Mucosa of stomach (tissue), 1 donor: ENCODE data around the gene TCERG1L.

ENCODE experiments used
- H3K27me3 ChIP-seq: one replicate; pipeline ENCODE4 v1.7.0; 2013; ENCODE audit warnings: mild to moderate bottlenecking, low read length; ENCODE audit not compliant: control insufficient read depth, insufficient read depth
- H3K36me3 ChIP-seq: one replicate; pipeline ENCODE4 v1.7.0; 2013; ENCODE audit warnings: low read length; ENCODE audit not compliant: control insufficient read depth, insufficient read depth
- H3K4me1 ChIP-seq: one replicate; pipeline ENCODE4 v1.7.0; 2013; ENCODE audit warnings: mild to moderate bottlenecking, low read length; ENCODE audit not compliant: control insufficient read depth, insufficient read depth
- H3K4me3 ChIP-seq: one replicate; pipeline ENCODE4 v1.7.0; 2013; ENCODE audit warnings: low read length
- H3K9ac ChIP-seq: one replicate; pipeline ENCODE4 v1.7.0; 2013; ENCODE audit warnings: mild to moderate bottlenecking, low read length, moderate library complexity
- H3K9me3 ChIP-seq: one replicate; pipeline ENCODE4 v1.7.0; 2013; ENCODE audit warnings: mild to moderate bottlenecking, low read length, moderate library complexity; ENCODE audit not compliant: control insufficient read depth
- donor health status: Pancreatic carcinoma.

Gene TCERG1L

GRCh38 chr10:131193923-131194322 lies 117.6 kb downstream of the TCERG1L start:
- H3K4me1 ChIP-seq = no peaks in the 10 kb centered on the region
- H3K36me3 ChIP-seq = no peaks in the 10 kb centered on the region
- H3K4me3 ChIP-seq = no peak overlapping the region
- no peaks in the 10 kb centered on the region for H3K9me3 ChIP-seq
- H3K9ac ChIP-seq = no peak overlapping the region
- H3K27me3 ChIP-seq = no peaks in the 10 kb centered on the region

- Histone ChIP-seq H3K4me1 (no peaks in the 10 kb centered on the region), H3K36me3 (no peaks in the 10 kb centered on the region), H3K9me3 (no peaks in the 10 kb centered on the region), H3K4me3 (no peak overlapping the region), H3K27me3 (no peaks in the 10 kb centered on the region), H3K9ac (no peak overlapping the region)
Measured at GRCh38 chr10:131188494-131188893, 123.0 kb downstream of the TCERG1L start.

- Histone ChIP-seq H3K4me1 (no peaks in the 10 kb centered on the region), H3K27me3 (no peaks in the 10 kb centered on the region), H3K9ac (no peak overlapping the region), H3K36me3 (no peaks in the 10 kb centered on the region), H3K4me3 (no peak overlapping the region), H3K9me3 (no peaks in the 10 kb centered on the region)
Measured at GRCh38 chr10:131187926-131188325, 123.6 kb downstream of the TCERG1L start.

GRCh38 chr10:131187274-131187673 lies 124.2 kb downstream of the TCERG1L start:
- H3K9ac ChIP-seq = no peak overlapping the region
- no peaks in the 10 kb centered on the region for H3K36me3 ChIP-seq
- no peaks in the 10 kb centered on the region for H3K27me3 ChIP-seq
- H3K9me3 ChIP-seq = no peaks in the 10 kb centered on the region
- no peak overlapping the region for H3K4me3 ChIP-seq
- H3K4me1 ChIP-seq = no peaks in the 10 kb centered on the region

GRCh38 chr10:131186547-131187253 lies 124.8 kb downstream of the TCERG1L start:
- Histone ChIP-seq H3K9ac (no peak overlapping the region), H3K36me3 (no peaks in the 10 kb centered on the region), H3K4me3 (no peak overlapping the region), H3K27me3 (no peaks in the 10 kb centered on the region), H3K4me1 (no peaks in the 10 kb centered on the region), H3K9me3 (no peaks in the 10 kb centered on the region)

GRCh38 chr10:131184503-131184902 lies 127.0 kb downstream of the TCERG1L start:
- no peaks in the 10 kb centered on the region for H3K9me3 ChIP-seq
- no peaks in the 10 kb centered on the region for H3K27me3 ChIP-seq
- H3K9ac ChIP-seq = no peak overlapping the region
- no peak overlapping the region for H3K4me3 ChIP-seq
- H3K4me1 ChIP-seq = no peaks in the 10 kb centered on the region
- H3K36me3 ChIP-seq = no peaks in the 10 kb centered on the region

- no peaks in the 10 kb centered on the region for H3K27me3 ChIP-seq
Measured at GRCh38 chr10:131183546-131184045, 127.9 kb downstream of the TCERG1L start.

GRCh38 chr10:131181456-131181855 lies 130.1 kb downstream of the TCERG1L start:
- no peaks in the 10 kb centered on the region for H3K36me3 ChIP-seq
- H3K9me3 ChIP-seq = no peaks in the 10 kb centered on the region
- no peaks in the 10 kb centered on the region for H3K27me3 ChIP-seq
- H3K4me1 ChIP-seq = no peaks in the 10 kb centered on the region
- no peak overlapping the region for H3K4me3 ChIP-seq
- no peak overlapping the region for H3K9ac ChIP-seq

More at GRCh38 chr10:131183546-131184045, 127.9 kb downstream of the TCERG1L start:
- no peaks in the 10 kb centered on the region for H3K36me3 ChIP-seq
- no peaks in the 10 kb centered on the region for H3K4me1 ChIP-seq
- H3K9me3 ChIP-seq = no peaks in the 10 kb centered on the region
- no peak overlapping the region for H3K9ac ChIP-seq
- no peak overlapping the region for H3K4me3 ChIP-seq

GRCh38 chr10:131180740-131181415 lies 130.6 kb downstream of the TCERG1L start:
- Histone ChIP-seq H3K4me3 (no peak overlapping the region), H3K9ac (no peak overlapping the region), H3K36me3 (no peaks in the 10 kb centered on the region), H3K27me3 (no peaks in the 10 kb centered on the region), H3K4me1 (no peaks in the 10 kb centered on the region), H3K9me3 (no peaks in the 10 kb centered on the region)

GRCh38 chr10:131180086-131180485 lies 131.4 kb downstream of the TCERG1L start:
- Histone ChIP-seq H3K36me3 (no peaks in the 10 kb centered on the region), H3K4me1 (no peaks in the 10 kb centered on the region), H3K9ac (no peak overlapping the region), H3K27me3 (no peaks in the 10 kb centered on the region), H3K4me3 (no peak overlapping the region), H3K9me3 (no peaks in the 10 kb centered on the region)

- Histone ChIP-seq H3K27me3 (no peaks in the 10 kb centered on the region), H3K9me3 (no peaks in the 10 kb centered on the region), H3K9ac (no peak overlapping the region), H3K4me3 (no peak overlapping the region), H3K36me3 (no peaks in the 10 kb centered on the region), H3K4me1 (no peaks in the 10 kb centered on the region)
Measured at GRCh38 chr10:131179361-131179760, 132.2 kb downstream of the TCERG1L start.

GRCh38 chr10:131178521-131179331 lies 132.8 kb downstream of the TCERG1L start:
- Histone ChIP-seq H3K27me3 (no peaks in the 10 kb centered on the region), H3K9me3 (no peaks in the 10 kb centered on the region), H3K36me3 (no peaks in the 10 kb centered on the region), H3K9ac (no peak overlapping the region), H3K4me3 (no peak overlapping the region), H3K4me1 (no peaks in the 10 kb centered on the region)
